Lower lobe of right lung (tissue), 2 donors: ENCODE results near the gene NIPAL4. TPM values are rescaled to one million over a fixed set of nuclear protein-coding genes. Genes with fewer than 3 reads are reported as not detected.

Experiments
- ATAC-seq, 2 donors: fragments of 200-7000 bp; cut with Tn5 transposase; one replicate each; pipeline ENCODE4 v1.9.1; 2020 to 2022; ENCODE audit warnings: mild to moderate bottlenecking in 2 of 2, moderate library complexity in 2 of 2
- DNase-seq: peaks from one replicate; pipeline ENCODE4 v3.0.0-alpha.2; 2020
- H3K27ac ChIP-seq: fragments of 200-600 bp; one replicate; pipeline ENCODE4 v1.8.0; 2022
- H3K27me3 ChIP-seq: fragments of 200-600 bp; one replicate; pipeline ENCODE4 v1.8.0; 2022; ENCODE audit warnings: low read depth
- H3K36me3 ChIP-seq: fragments of 200-600 bp; one replicate; pipeline ENCODE4 v1.8.0; 2022; ENCODE audit warnings: mild to moderate bottlenecking
- H3K4me1 ChIP-seq: fragments of 200-600 bp; one replicate; pipeline ENCODE4 v1.8.0; 2022
- H3K4me3 ChIP-seq: fragments of 200-600 bp; one replicate; pipeline ENCODE4 v1.8.0; 2022; ENCODE audit warnings: mild to moderate bottlenecking
- H3K9me3 ChIP-seq: fragments of 200-600 bp; one replicate; pipeline ENCODE4 v1.8.0; 2022
- intact Hi-C: fragments of 100-400 bp; cut with DNase I; formaldehyde crosslinking; loops from one replicate; pipeline ENCODE4 v1.11.0; 2022
- total RNA-seq: library from RNA; stranded (reverse); fragmentation: NEBNext Ultra II Directional; extraction: Animal tissue kit (Norgen Biotek cat#: 25700); gene quantifications from one replicate; pipeline ENCODE4 v1.2.1, GENCODE V29; 2021
- TF ChIP-seq, protein P1 (sequence below): fragments of 200-600 bp; IDR thresholded peaks from one replicate; pipeline ENCODE4 v1.8.0; 2022; ENCODE audit warnings: antibody characterized with exemption, mild to moderate bottlenecking
- donor health status: DM: no; HTN: yes; CAD: no; lungs with severe emphysema.

Gene NIPAL4
- total RNA-seq, 1 donor from 2014 or later: not detected

DNA sequence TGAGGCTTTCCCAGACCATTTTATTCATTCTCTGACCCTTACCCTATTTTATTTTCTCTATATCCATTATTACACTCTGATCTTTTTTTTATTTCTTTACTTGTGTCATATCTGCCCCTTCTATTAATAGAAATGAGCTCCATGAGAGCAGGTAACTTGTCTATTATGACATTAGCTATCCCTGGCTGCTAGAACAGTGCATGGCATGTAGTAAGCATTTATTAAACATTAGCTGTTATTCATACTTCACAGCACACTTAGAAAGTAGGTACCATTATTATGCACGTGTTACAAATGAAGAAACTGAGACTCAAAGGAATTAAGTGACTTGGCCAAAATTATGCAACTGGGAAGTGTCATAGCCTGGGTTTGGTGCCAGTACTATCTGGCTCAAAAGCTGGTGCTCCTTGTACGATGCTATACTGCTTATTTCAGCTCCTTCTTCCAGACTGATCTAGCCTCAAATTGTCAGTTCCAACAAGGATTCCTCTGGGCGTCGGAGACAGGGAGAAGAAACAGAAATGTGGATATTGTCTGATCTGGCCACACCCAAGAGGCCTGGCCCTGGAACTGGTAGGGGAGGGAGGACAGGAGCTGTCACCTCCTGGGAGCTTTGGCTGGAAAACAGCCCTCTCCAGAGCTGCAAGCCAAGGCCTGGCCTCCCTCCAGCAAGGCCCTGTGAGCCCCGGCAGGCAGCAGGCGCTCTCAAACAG is 10.8 kb upstream of the NIPAL4 start:
- peak in 1 of 2 donors; percentile 34 for ATAC-seq
- H3K4me3 ChIP-seq: no peak overlapping the region
- H3K4me1 ChIP-seq: peaks cover 7% of the 10 kb centered on the region
- DNase-seq: no peak
- H3K27me3 ChIP-seq: no peaks in the 10 kb centered on the region
- H3K9me3 ChIP-seq: no peaks in the 10 kb centered on the region
- intact Hi-C loops: no loop called here
- TF ChIP-seq, protein P1, sequence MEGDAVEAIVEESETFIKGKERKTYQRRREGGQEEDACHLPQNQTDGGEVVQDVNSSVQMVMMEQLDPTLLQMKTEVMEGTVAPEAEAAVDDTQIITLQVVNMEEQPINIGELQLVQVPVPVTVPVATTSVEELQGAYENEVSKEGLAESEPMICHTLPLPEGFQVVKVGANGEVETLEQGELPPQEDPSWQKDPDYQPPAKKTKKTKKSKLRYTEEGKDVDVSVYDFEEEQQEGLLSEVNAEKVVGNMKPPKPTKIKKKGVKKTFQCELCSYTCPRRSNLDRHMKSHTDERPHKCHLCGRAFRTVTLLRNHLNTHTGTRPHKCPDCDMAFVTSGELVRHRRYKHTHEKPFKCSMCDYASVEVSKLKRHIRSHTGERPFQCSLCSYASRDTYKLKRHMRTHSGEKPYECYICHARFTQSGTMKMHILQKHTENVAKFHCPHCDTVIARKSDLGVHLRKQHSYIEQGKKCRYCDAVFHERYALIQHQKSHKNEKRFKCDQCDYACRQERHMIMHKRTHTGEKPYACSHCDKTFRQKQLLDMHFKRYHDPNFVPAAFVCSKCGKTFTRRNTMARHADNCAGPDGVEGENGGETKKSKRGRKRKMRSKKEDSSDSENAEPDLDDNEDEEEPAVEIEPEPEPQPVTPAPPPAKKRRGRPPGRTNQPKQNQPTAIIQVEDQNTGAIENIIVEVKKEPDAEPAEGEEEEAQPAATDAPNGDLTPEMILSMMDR: no peak
- no peaks in the 10 kb centered on the region for H3K36me3 ChIP-seq
- H3K27ac ChIP-seq: no peak overlapping the region

- ATAC-seq (no peak), DNase-seq (no peak)
- no peaks in the 10 kb centered on the region for H3K9me3 ChIP-seq
- H3K27me3 ChIP-seq: no peaks in the 10 kb centered on the region
- H3K36me3 ChIP-seq: no peaks in the 10 kb centered on the region
- no peak overlapping the region for H3K4me3 ChIP-seq
- H3K4me1 ChIP-seq: peaks cover 7% of the 10 kb centered on the region
- TF ChIP-seq, protein P1: no peak
- H3K27ac ChIP-seq: no peak overlapping the region
- intact Hi-C loops: no loop called here
These were observed 10.0 kb upstream of the NIPAL4 start for GRCh38 chr5:157450024-157450423.

DNA sequence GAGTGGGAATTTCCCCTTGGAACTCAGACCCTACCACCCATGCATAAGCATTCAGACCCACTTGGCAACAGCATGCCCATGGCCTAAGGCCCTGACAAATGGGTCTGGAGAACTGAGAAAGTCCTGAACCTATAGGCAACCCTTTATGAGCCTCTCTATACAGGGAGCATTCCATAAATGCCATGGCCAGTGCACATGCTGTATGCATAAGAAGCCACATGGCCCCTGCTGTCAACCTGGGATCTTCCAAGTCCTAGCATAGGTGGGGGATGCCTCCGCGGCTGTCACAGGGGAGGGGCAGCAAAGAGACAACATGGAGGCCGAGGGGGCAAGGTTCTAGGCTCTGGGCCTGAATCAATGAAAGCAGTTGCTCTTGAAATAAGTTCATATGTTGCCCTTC is 8.2 kb upstream of the NIPAL4 start:
- Histone ChIP-seq H3K4me3 (no peak overlapping the region), H3K27me3 (no peaks in the 10 kb centered on the region), H3K4me1 (peaks cover 7% of the 10 kb centered on the region), H3K36me3 (no peaks in the 10 kb centered on the region), H3K9me3 (no peaks in the 10 kb centered on the region), H3K27ac (no peak overlapping the region)
- no peak for DNase-seq
- intact Hi-C loops: no loop called here
- TF ChIP-seq, protein P1: no peak
- no peak for ATAC-seq

DNA sequence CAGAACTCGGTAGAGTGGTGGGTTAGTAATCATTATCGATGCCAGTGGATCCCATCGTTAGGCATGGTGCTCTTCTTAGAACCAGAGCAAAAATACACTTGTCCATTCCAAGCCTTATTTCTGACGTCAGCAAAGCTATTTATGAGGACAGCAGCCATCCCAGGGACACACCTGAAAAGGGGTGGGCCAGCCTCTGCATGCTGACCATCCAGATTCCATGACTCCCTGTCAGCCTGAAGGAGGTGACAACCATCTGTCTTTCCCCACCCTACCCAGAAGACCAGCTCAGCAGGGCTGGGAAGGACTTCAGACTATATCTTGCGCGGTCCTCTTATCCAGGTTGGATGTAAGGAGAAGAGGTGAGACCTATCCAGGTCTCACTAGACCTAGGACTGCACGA is 5.7 kb upstream of the NIPAL4 start:
- no peak overlapping the region for H3K4me3 ChIP-seq
- peaks cover 5% of the 10 kb centered on the region for H3K4me1 ChIP-seq
- intact Hi-C loops: no loop called here
- DNase-seq: no peak
- ATAC-seq: no peak
- no peaks in the 10 kb centered on the region for H3K36me3 ChIP-seq
- TF ChIP-seq, protein P1: no peak
- no peaks in the 10 kb centered on the region for H3K9me3 ChIP-seq
- H3K27ac ChIP-seq: no peak overlapping the region
- no peaks in the 10 kb centered on the region for H3K27me3 ChIP-seq

- Histone ChIP-seq H3K4me3 (no peak overlapping the region), H3K27me3 (peaks cover 4% of the 10 kb centered on the region), H3K27ac (no peak overlapping the region), H3K9me3 (no peaks in the 10 kb centered on the region), H3K4me1 (peaks cover 6% of the 10 kb centered on the region), H3K36me3 (no peaks in the 10 kb centered on the region)
- ATAC-seq (no peak), DNase-seq (no peak)
- TF ChIP-seq, protein P1: no peak
- intact Hi-C loops: no loop called here
These were observed 5.0 kb upstream of the NIPAL4 start for GRCh38 chr5:157455057-157455456.
